ENCODE data around the gene VSIG4.

GRCh38 chrX:66046612-66047235, 6.8 kb upstream of the VSIG4 start:
- TF ChIP-seq, protein P1, sequence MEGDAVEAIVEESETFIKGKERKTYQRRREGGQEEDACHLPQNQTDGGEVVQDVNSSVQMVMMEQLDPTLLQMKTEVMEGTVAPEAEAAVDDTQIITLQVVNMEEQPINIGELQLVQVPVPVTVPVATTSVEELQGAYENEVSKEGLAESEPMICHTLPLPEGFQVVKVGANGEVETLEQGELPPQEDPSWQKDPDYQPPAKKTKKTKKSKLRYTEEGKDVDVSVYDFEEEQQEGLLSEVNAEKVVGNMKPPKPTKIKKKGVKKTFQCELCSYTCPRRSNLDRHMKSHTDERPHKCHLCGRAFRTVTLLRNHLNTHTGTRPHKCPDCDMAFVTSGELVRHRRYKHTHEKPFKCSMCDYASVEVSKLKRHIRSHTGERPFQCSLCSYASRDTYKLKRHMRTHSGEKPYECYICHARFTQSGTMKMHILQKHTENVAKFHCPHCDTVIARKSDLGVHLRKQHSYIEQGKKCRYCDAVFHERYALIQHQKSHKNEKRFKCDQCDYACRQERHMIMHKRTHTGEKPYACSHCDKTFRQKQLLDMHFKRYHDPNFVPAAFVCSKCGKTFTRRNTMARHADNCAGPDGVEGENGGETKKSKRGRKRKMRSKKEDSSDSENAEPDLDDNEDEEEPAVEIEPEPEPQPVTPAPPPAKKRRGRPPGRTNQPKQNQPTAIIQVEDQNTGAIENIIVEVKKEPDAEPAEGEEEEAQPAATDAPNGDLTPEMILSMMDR (IDR thresholded peaks at IDR 0.05): no peak
- TF ChIP-seq POLR2A (IDR thresholded peaks at IDR 0.05): no peak

Measured in thyroid gland (tissue), 4 donors.